ENCODE data around the gene PPP1R13B.

PPP1R13B gene

GRCh38 chr14:103869406-103870143, 22.2 kb upstream of the PPP1R13B start:
- H3K36me3 ChIP-seq, result no peaks in the 10 kb centered on the region
- no peak for DNase-seq
- no peaks in the 10 kb centered on the region for H3K27me3 ChIP-seq
- TF ChIP-seq CTCF (IDR thresholded peaks at IDR 0.05; ENCODE audit: low read depth, low read length), result no peak
- no peaks in the 10 kb centered on the region for H3K9me3 ChIP-seq
- peaks cover 29% of the 10 kb centered on the region for H3K4me1 ChIP-seq
- no peak overlapping the region for H3K4me3 ChIP-seq (ENCODE audit: low read depth, low read length)

- H3K36me3 ChIP-seq, result no peaks in the 10 kb centered on the region
- DNase-seq, result no peak
Observed at GRCh38 chr14:103868242-103868897, 21.0 kb upstream of the PPP1R13B start.

GRCh38 chr14:103867523-103867953, 20.2 kb upstream of the PPP1R13B start:
- Histone ChIP-seq H3K4me3 (ENCODE audit: low read depth, low read length) (no peak overlapping the region), H3K36me3 (no peaks in the 10 kb centered on the region), H3K27me3 (no peaks in the 10 kb centered on the region), H3K9me3 (no peaks in the 10 kb centered on the region), H3K4me1 (peaks cover 29% of the 10 kb centered on the region)
- TF ChIP-seq CTCF (IDR thresholded peaks at IDR 0.05; ENCODE audit: low read depth, low read length), result no peak
- peak; percentile 84 for DNase-seq

More at GRCh38 chr14:103868242-103868897, 21.0 kb upstream of the PPP1R13B start:
- peaks cover 29% of the 10 kb centered on the region for H3K4me1 ChIP-seq
- H3K9me3 ChIP-seq, result no peaks in the 10 kb centered on the region
- TF ChIP-seq CTCF (IDR thresholded peaks at IDR 0.05; ENCODE audit: low read depth, low read length), result no peak
- H3K4me3 ChIP-seq (ENCODE audit: low read depth, low read length), result no peak overlapping the region
- no peaks in the 10 kb centered on the region for H3K27me3 ChIP-seq

GRCh38 chr14:103867020-103867419, 19.6 kb upstream of the PPP1R13B start:
- no peaks in the 10 kb centered on the region for H3K9me3 ChIP-seq
- no peak overlapping the region for H3K4me3 ChIP-seq (ENCODE audit: low read depth, low read length)
- no peaks in the 10 kb centered on the region for H3K36me3 ChIP-seq
- TF ChIP-seq CTCF (IDR thresholded peaks at IDR 0.05; ENCODE audit: low read depth, low read length), result no peak
- DNase-seq, result no peak
- no peaks in the 10 kb centered on the region for H3K27me3 ChIP-seq
- H3K4me1 ChIP-seq, result peaks cover 29% of the 10 kb centered on the region

GRCh38 chr14:103863245-103863644, 15.9 kb upstream of the PPP1R13B start:
- no peaks in the 10 kb centered on the region for H3K27me3 ChIP-seq
- H3K36me3 ChIP-seq, result no peaks in the 10 kb centered on the region
- no peak for DNase-seq
- H3K4me1 ChIP-seq, result peaks cover 11% of the 10 kb centered on the region
- no peaks in the 10 kb centered on the region for H3K9me3 ChIP-seq
- no peak for TF ChIP-seq CTCF (IDR thresholded peaks at IDR 0.05; ENCODE audit: low read depth, low read length)
- no peak overlapping the region for H3K4me3 ChIP-seq (ENCODE audit: low read depth, low read length)

- H3K4me3 ChIP-seq (ENCODE audit: low read depth, low read length), result no peak overlapping the region
Observed at GRCh38 chr14:103862393-103862782, 15.0 kb upstream of the PPP1R13B start.

More at GRCh38 chr14:103862393-103862782, 15.0 kb upstream of the PPP1R13B start:
- H3K4me1 ChIP-seq, result peaks cover 3% of the 10 kb centered on the region; the same call in 1 of the 2 replicates
- H3K27me3 ChIP-seq, result no peaks in the 10 kb centered on the region
- H3K9me3 ChIP-seq, result no peaks in the 10 kb centered on the region
- no peak for DNase-seq
- TF ChIP-seq CTCF (IDR thresholded peaks at IDR 0.05; ENCODE audit: low read depth, low read length), result no peak
- no peaks in the 10 kb centered on the region for H3K36me3 ChIP-seq

All from BE2C (cell line).